OCI-LY7 (cell line): ENCODE data around the gene FMN2. TPM values are rescaled to one million over a fixed set of nuclear protein-coding genes. Genes with fewer than 3 reads are reported as not detected.

Experiments
- BruUV-seq: library from RNA; stranded (reverse); fragments of 400-500 nt; replicated peaks from 2 replicates; lab custom pipeline; 2021; lab: Mats Ljungman, UMichigan
- CTCF ChIA-PET: fragments of 300-600 bp; sonication (Branson Sonifier 250); formaldehyde crosslinking; loops from one replicate; lab custom pipeline; 2022; ENCODE audit warnings: antibody characterized with exemption; ENCODE audit not compliant: unreplicated experiment; lab: Charles Lee
- POLR2A ChIA-PET: fragments of 300-600 bp; sonication (Branson Sonifier 250); formaldehyde crosslinking; loops from one replicate; lab custom pipeline; 2022; ENCODE audit warnings: antibody characterized with exemption; lab: Charles Lee
- DNase-seq: peaks from one replicate; pipeline ENCODE4 v3.0.0-alpha.2; 2015; ENCODE audit warnings: low spot score
- H2AFZ ChIP-seq: fragments of 200-600 bp; sonication (generic), shearing (Covaris generic); 2 replicates; pipeline ENCODE4 v1.6.1; 2014; ENCODE audit warnings: mild to moderate bottlenecking, antibody characterized with exemption, low read length, moderate library complexity
- H3K27ac ChIP-seq: fragments of 200-600 bp; sonication (generic); 2 replicates; pipeline ENCODE4 v1.5.1; 2014; ENCODE audit warnings: mixed run types, low read depth, mild to moderate bottlenecking, moderate library complexity, low read length, inconsistent platforms; ENCODE audit not compliant: poor library complexity, severe bottlenecking
- H3K36me3 ChIP-seq: fragments of 200-600 bp; sonication (generic); 2 replicates; pipeline ENCODE4 v1.6.1; 2014; ENCODE audit warnings: mild to moderate bottlenecking, antibody characterized with exemption, low read length, moderate library complexity, mixed read lengths; ENCODE audit not compliant: insufficient read depth
- H3K4me1 ChIP-seq: fragments of 200-600 bp; sonication (generic); 2 replicates; pipeline ENCODE4 v1.5.1; 2014; ENCODE audit warnings: mild to moderate bottlenecking, low read length; ENCODE audit not compliant: insufficient read depth, poor library complexity, severe bottlenecking
- H3K4me2 ChIP-seq: fragments of 200-600 bp; sonication (generic); 2 replicates; pipeline ENCODE4 v1.6.1; 2014; ENCODE audit warnings: mild to moderate bottlenecking, low read length
- H3K4me3 ChIP-seq: fragments of 200-600 bp; sonication (generic); 2 replicates; pipeline ENCODE4 v1.5.1; 2014; ENCODE audit warnings: mild to moderate bottlenecking, low read depth, low read length; ENCODE audit not compliant: poor library complexity, severe bottlenecking
- H3K79me2 ChIP-seq: fragments of 200-600 bp; sonication (generic); 2 replicates; pipeline ENCODE4 v1.6.1; 2016; ENCODE audit warnings: low read depth, mild to moderate bottlenecking, low read length, moderate library complexity, mixed read lengths; ENCODE audit not compliant: insufficient read depth
- H3K9me2 ChIP-seq: fragments of 200-600 bp; sonication (generic); 2 replicates; pipeline ENCODE4 v1.6.1; 2016; ENCODE audit warnings: mild to moderate bottlenecking, low read length, mixed read lengths; ENCODE audit not compliant: insufficient read depth
- H3K9me3 ChIP-seq: fragments of 200-600 bp; sonication (generic); 2 replicates; pipeline ENCODE4 v1.6.1; 2014; ENCODE audit warnings: mild to moderate bottlenecking, mixed run types, low read length, mixed read lengths
- H4K20me1 ChIP-seq: fragments of 200-600 bp; sonication (generic); 2 replicates; pipeline ENCODE4 v1.6.1; 2014; ENCODE audit warnings: mild to moderate bottlenecking, antibody characterized with exemption, low read length, moderate library complexity, mixed read lengths; ENCODE audit not compliant: insufficient read depth
- EZH2phosphoT487 ChIP-seq: fragments of 200-600 bp; sonication (generic); IDR thresholded peaks from 2 replicates; pipeline ENCODE4 v1.6.1; 2018; ENCODE audit warnings: low read depth, borderline replicate concordance, mild to moderate bottlenecking, mixed run types, antibody characterized with exemption, low read length, moderate library complexity, mixed read lengths
- intact Hi-C: fragments of 100-400 bp; cut with micrococcal nuclease; formaldehyde crosslinking; loops from one replicate; pipeline ENCODE4 v1.10.0; 2022; ENCODE audit not compliant: unreplicated experiment
- total RNA-seq, 2 experiments: library from RNA; depleted of rRNA in 1 of 2; stranded (reverse); fragments of >200 nt in 1 of 2; shearing (Covaris generic) in 1 of 2; gene quantifications; 2 replicates each; pipeline ENCODE4 v1.2.3, GENCODE V29; 2014 to 2022
- TF ChIP-seq, protein P1 (sequence below): fragments of 200-600 bp; sonication (generic); conservative IDR thresholded peaks from 2 replicates; pipeline ENCODE4 v1.5.1; 2014; ENCODE audit warnings: mild to moderate bottlenecking, antibody characterized with exemption, low read length, moderate library complexity, mixed read lengths

Gene FMN2
- total RNA-seq, 2 experiments from 2014 or later = not detected

DNA sequence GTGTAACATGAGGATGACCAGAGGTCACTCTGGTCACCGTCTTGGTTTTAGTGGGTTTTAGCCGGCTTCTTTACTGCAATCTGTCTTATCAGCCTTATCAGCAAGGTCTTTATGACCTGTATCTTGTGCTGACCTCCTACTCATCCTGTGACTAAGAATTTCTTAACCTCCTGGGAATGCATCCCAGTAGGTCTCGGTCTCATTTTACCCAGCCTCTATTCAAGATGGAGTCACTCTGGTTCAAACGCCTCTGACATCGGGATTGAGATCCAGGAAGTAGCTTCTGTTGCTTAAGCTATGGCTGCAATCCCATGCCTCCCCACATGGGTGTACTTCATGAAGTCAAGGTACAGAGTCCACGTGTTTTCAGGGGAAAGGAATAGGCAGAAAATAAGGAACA is 19.9 kb downstream of the FMN2 start:
- TF ChIP-seq, protein P1, sequence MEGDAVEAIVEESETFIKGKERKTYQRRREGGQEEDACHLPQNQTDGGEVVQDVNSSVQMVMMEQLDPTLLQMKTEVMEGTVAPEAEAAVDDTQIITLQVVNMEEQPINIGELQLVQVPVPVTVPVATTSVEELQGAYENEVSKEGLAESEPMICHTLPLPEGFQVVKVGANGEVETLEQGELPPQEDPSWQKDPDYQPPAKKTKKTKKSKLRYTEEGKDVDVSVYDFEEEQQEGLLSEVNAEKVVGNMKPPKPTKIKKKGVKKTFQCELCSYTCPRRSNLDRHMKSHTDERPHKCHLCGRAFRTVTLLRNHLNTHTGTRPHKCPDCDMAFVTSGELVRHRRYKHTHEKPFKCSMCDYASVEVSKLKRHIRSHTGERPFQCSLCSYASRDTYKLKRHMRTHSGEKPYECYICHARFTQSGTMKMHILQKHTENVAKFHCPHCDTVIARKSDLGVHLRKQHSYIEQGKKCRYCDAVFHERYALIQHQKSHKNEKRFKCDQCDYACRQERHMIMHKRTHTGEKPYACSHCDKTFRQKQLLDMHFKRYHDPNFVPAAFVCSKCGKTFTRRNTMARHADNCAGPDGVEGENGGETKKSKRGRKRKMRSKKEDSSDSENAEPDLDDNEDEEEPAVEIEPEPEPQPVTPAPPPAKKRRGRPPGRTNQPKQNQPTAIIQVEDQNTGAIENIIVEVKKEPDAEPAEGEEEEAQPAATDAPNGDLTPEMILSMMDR = no peak
- no peak for TF ChIP-seq EZH2phosphoT487

DNA sequence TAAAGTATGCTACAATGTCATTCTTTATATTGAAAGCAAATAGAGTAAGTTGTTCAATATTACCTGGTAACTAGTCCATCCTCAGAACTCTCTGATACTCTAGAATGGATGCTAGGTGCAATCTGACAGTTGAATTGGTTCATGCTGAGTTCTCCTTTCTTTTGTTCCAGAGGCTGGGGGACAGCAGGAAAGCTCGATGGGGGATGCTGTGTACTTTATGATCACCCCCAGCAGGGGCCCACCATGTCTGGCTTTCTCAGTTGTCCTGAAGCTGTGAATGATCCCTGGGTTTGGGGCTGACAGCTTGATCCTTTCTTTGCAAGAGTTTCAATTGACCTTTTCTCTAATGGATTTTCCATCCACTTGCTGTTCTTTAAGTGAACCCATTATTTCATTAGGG is 22.5 kb downstream of the FMN2 start:
- Histone ChIP-seq H2AFZ (no peak overlapping the region), H4K20me1 (no peaks in the 10 kb centered on the region), H3K36me3 (no peaks in the 10 kb centered on the region), H3K27ac (no peak overlapping the region), H3K9me3 (no peaks in the 10 kb centered on the region), H3K4me2 (no peak overlapping the region), H3K4me1 (no peaks in the 10 kb centered on the region), H3K9me2 (no peaks in the 10 kb centered on the region), H3K4me3 (no peak overlapping the region), H3K79me2 (no peaks in the 10 kb centered on the region)
- intact Hi-C loops = no loop called here
- CTCF ChIA-PET = no interaction called here
- DNase-seq = no peak
- no peak for TF ChIP-seq EZH2phosphoT487
- TF ChIP-seq, protein P1 = no peak
- POLR2A ChIA-PET = interaction anchor here (0.7 to 0.9 kb wide), 3 partner anchors 8 to 544 kb away, joined by 3 to 7 read pairs (median 4); no protein-coding TSS in a partner anchor
- no TSS peak for BruUV-seq

More for the DNA sequence above, 19.9 kb downstream of the FMN2 start:
- Histone ChIP-seq H4K20me1 (no peaks in the 10 kb centered on the region), H2AFZ (no peak overlapping the region), H3K9me2 (no peaks in the 10 kb centered on the region), H3K4me3 (no peak overlapping the region), H3K9me3 (no peaks in the 10 kb centered on the region), H3K27ac (no peak overlapping the region), H3K36me3 (no peaks in the 10 kb centered on the region), H3K79me2 (no peaks in the 10 kb centered on the region), H3K4me1 (no peaks in the 10 kb centered on the region), H3K4me2 (no peak overlapping the region)
- DNase-seq = no peak
- POLR2A ChIA-PET = no interaction called here
- BruUV-seq = no TSS peak
- CTCF ChIA-PET = no interaction called here
- intact Hi-C loops = no loop called here

DNA sequence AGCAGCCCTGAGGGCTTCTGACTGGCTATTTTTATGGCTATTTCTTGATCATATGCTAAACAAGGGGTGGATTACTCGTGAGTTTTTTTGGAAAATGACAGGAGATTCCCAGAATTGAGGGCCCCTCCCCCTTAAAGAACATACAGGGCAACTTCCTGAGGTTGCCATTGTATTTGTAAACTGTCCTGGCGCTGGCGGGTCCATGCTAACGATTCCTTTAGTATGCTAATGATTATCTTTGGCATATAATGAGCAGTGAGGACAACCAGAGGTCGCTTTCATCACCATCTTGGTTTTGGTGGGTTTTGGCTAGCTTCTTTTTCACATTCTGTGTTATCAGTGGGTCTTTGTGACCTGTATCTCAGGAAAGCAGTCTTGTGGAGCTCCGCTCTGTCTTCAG is 24.1 kb downstream of the FMN2 start:
- TF ChIP-seq, protein P1 = no peak
- no peak for TF ChIP-seq EZH2phosphoT487
- ChIA-PET CTCF (no interaction called here), POLR2A (no interaction called here)
- H4K20me1 ChIP-seq = no peaks in the 10 kb centered on the region
- H3K4me1 ChIP-seq = no peaks in the 10 kb centered on the region
- H3K9me2 ChIP-seq = no peaks in the 10 kb centered on the region
- no peak overlapping the region for H3K4me3 ChIP-seq
- BruUV-seq = no TSS peak
- no peaks in the 10 kb centered on the region for H3K9me3 ChIP-seq
- H3K27ac ChIP-seq = no peak overlapping the region
- no peaks in the 10 kb centered on the region for H3K36me3 ChIP-seq
- intact Hi-C loops = no loop called here
- no peak for DNase-seq
- H3K4me2 ChIP-seq = no peak overlapping the region
- H2AFZ ChIP-seq = no peak overlapping the region
- H3K79me2 ChIP-seq = no peaks in the 10 kb centered on the region
